Measurements from ENCODE around the gene GNB1.

GNB1 gene

GRCh38 chr1:1782399-1783221 is 108.3 kb downstream of the GNB1 start:
- no peak for DNase-seq (ENCODE audit: low read depth)

GRCh38 chr1:1781526-1781903 is 109.4 kb downstream of the GNB1 start:
- DNase-seq (ENCODE audit: low read depth) = no peak

- no peak for DNase-seq (ENCODE audit: low read depth)
These were observed 110.0 kb downstream of the GNB1 start for GRCh38 chr1:1780598-1781525.

- peak; percentile 32 for DNase-seq (ENCODE audit: low read depth)
These were observed 110.9 kb downstream of the GNB1 start for GRCh38 chr1:1779691-1780597.

GRCh38 chr1:1779320-1779675 is 111.6 kb downstream of the GNB1 start:
- no peak for DNase-seq (ENCODE audit: low read depth)

GRCh38 chr1:1778663-1779319 is 112.1 kb downstream of the GNB1 start:
- DNase-seq (ENCODE audit: low read depth) = peak; percentile 74

GRCh38 chr1:1777950-1778662 is 112.8 kb downstream of the GNB1 start, which contains the start of gene NADK:
Gene NADK (minus strand): TSS chr1:1778470. CDS start chr1:1765406, 13,064 bp downstream.
- peak; percentile 60 for DNase-seq (ENCODE audit: low read depth)

GRCh38 chr1:1777583-1777899 is 113.3 kb downstream of the GNB1 start:
- DNase-seq (ENCODE audit: low read depth) = no peak

GRCh38 chr1:1776672-1777582 is 114.0 kb downstream of the GNB1 start:
- DNase-seq (ENCODE audit: low read depth) = no peak

- DNase-seq (ENCODE audit: low read depth) = no peak
These were observed 115.3 kb downstream of the GNB1 start for GRCh38 chr1:1775327-1776226.

GRCh38 chr1:1773874-1774273 is 117.0 kb downstream of the GNB1 start:
- DNase-seq (ENCODE audit: low read depth) = no peak

- no peak for DNase-seq (ENCODE audit: low read depth)
These were observed 119.8 kb downstream of the GNB1 start for GRCh38 chr1:1771096-1771495.

- no peak for DNase-seq (ENCODE audit: low read depth)
These were observed 120.8 kb downstream of the GNB1 start for GRCh38 chr1:1770102-1770501.

- DNase-seq (ENCODE audit: low read depth) = no peak
These were observed 122.5 kb downstream of the GNB1 start for GRCh38 chr1:1768249-1768992.

GRCh38 chr1:1764876-1765470 is 125.9 kb downstream of the GNB1 start:
- DNase-seq (ENCODE audit: low read depth) = no peak

GRCh38 chr1:1763657-1764621 is 126.9 kb downstream of the GNB1 start:
- DNase-seq (ENCODE audit: low read depth) = no peak
